Loucy (cell line): ENCODE data around the gene NCF4.

Experiments used
- H2AFZ ChIP-seq: fragments of 200-600 bp; sonication (generic); 2 replicates; pipeline ENCODE4 v1.6.0; 2016; ENCODE audit warnings: antibody characterized with exemption, mild to moderate bottlenecking, low read length, moderate library complexity
- H3F3A ChIP-seq: fragments of 200-600 bp; 2 replicates; pipeline ENCODE4 v1.6.0; 2016; ENCODE audit warnings: antibody characterized with exemption, low read depth, mild to moderate bottlenecking
- H3K27me3 ChIP-seq: fragments of 200-600 bp; sonication (generic); 2 replicates; pipeline ENCODE4 v1.6.1; 2014; ENCODE audit warnings: low read length, mild to moderate bottlenecking; ENCODE audit not compliant: insufficient read depth, poor library complexity, severe bottlenecking
- H3K36me3 ChIP-seq: fragments of 200-600 bp; sonication (generic); 2 replicates; pipeline ENCODE4 v1.6.1; 2016; ENCODE audit warnings: low read length; ENCODE audit not compliant: insufficient read depth
- H3K4me1 ChIP-seq: fragments of 200-600 bp; sonication (generic); 2 replicates; pipeline ENCODE4 v1.5.1; 2014; ENCODE audit warnings: low read length, mild to moderate bottlenecking; ENCODE audit not compliant: insufficient read depth, poor library complexity, severe bottlenecking
- H3K4me2 ChIP-seq: fragments of 200-600 bp; sonication (generic); 2 replicates; pipeline ENCODE4 v1.6.0; 2014; ENCODE audit warnings: antibody characterized with exemption, low read length, low read depth, mild to moderate bottlenecking; ENCODE audit not compliant: poor library complexity, severe bottlenecking
- H3K4me3 ChIP-seq: fragments of 200-600 bp; sonication (generic); 2 replicates; pipeline ENCODE4 v1.5.1; 2014; ENCODE audit warnings: low read length, mild to moderate bottlenecking, mixed read lengths; ENCODE audit not compliant: poor library complexity, severe bottlenecking
- H3K79me2 ChIP-seq: fragments of 200-600 bp; sonication (generic); 2 replicates; pipeline ENCODE4 v1.6.1; 2014; ENCODE audit warnings: low read length; ENCODE audit not compliant: insufficient read depth
- H3K9ac ChIP-seq: fragments of 200-600 bp; sonication (generic); 2 replicates; pipeline ENCODE4 v1.6.0; 2014; ENCODE audit warnings: mild to moderate bottlenecking, low read depth, low read length, moderate library complexity; ENCODE audit not compliant: poor library complexity, severe bottlenecking
- H3K9me2 ChIP-seq: fragments of 200-600 bp; sonication (generic); replicated peaks from 2 replicates; pipeline ENCODE4 v1.6.1; 2016; ENCODE audit warnings: low read depth, low read length, mixed read lengths
- H3K9me3 ChIP-seq: fragments of 200-600 bp; sonication (generic); 2 replicates; pipeline ENCODE4 v1.6.1; 2014; ENCODE audit warnings: mild to moderate bottlenecking, antibody characterized with exemption, low read length, low read depth; ENCODE audit not compliant: insufficient read depth
- H4K20me1 ChIP-seq: fragments of 200-600 bp; sonication (generic); 2 replicates; pipeline ENCODE4 v1.6.0; 2014; ENCODE audit warnings: antibody characterized with exemption, low read length, mild to moderate bottlenecking; ENCODE audit not compliant: insufficient read depth, poor library complexity, severe bottlenecking
- CTCF ChIP-seq: fragments of 200-600 bp; sonication (generic); conservative IDR thresholded peaks from 2 replicates; pipeline ENCODE4 v1.5.1; 2014; ENCODE audit warnings: mild to moderate bottlenecking, antibody characterized with exemption, low read length
- EZH2phosphoT487 ChIP-seq: fragments of 200-600 bp; IDR thresholded peaks from 2 replicates; pipeline ENCODE4 v1.6.1; 2018; ENCODE audit warnings: antibody characterized with exemption, mild to moderate bottlenecking, moderate library complexity, borderline replicate concordance

Gene NCF4

GRCh38 chr22:36891646-36892045 lies 30.8 kb downstream of the NCF4 start:
- Histone ChIP-seq H3K4me2 (no peak overlapping the region), H3K4me1 (no peaks in the 10 kb centered on the region), H3K9ac (no peak overlapping the region), H3K4me3 (no peak overlapping the region), H3K27me3 (no peaks in the 10 kb centered on the region), H3K9me3 (no peaks in the 10 kb centered on the region), H2AFZ (no peak overlapping the region), H3K36me3 (no peaks in the 10 kb centered on the region), H3K9me2 (no peaks in the 10 kb centered on the region), H3F3A (no peaks in the 10 kb centered on the region), H3K79me2 (no peaks in the 10 kb centered on the region), H4K20me1 (no peaks in the 10 kb centered on the region)
- TF ChIP-seq CTCF (no peak), EZH2phosphoT487 (no peak)

- no peak for TF ChIP-seq CTCF
- no peak for TF ChIP-seq EZH2phosphoT487
- no peaks in the 10 kb centered on the region for H3K9me3 ChIP-seq
- H3K27me3 ChIP-seq = no peaks in the 10 kb centered on the region
- H3K4me1 ChIP-seq = no peaks in the 10 kb centered on the region
- H3K4me2 ChIP-seq = no peak overlapping the region
- no peaks in the 10 kb centered on the region for H3K79me2 ChIP-seq
- H4K20me1 ChIP-seq = no peaks in the 10 kb centered on the region
- no peak overlapping the region for H2AFZ ChIP-seq
- H3K4me3 ChIP-seq = no peak overlapping the region
- H3K9ac ChIP-seq = no peak overlapping the region
- H3K36me3 ChIP-seq = no peaks in the 10 kb centered on the region
- H3K9me2 ChIP-seq = no peaks in the 10 kb centered on the region
- no peaks in the 10 kb centered on the region for H3F3A ChIP-seq
Measured at GRCh38 chr22:36892292-36892691, 31.5 kb downstream of the NCF4 start.

GRCh38 chr22:36893262-36893661 lies 32.5 kb downstream of the NCF4 start:
- Histone ChIP-seq H3K4me2 (no peak overlapping the region), H3K4me3 (no peak overlapping the region), H3K27me3 (no peaks in the 10 kb centered on the region), H3K9me2 (no peaks in the 10 kb centered on the region), H2AFZ (no peak overlapping the region), H3K79me2 (no peaks in the 10 kb centered on the region), H3F3A (no peaks in the 10 kb centered on the region), H4K20me1 (no peaks in the 10 kb centered on the region), H3K9me3 (no peaks in the 10 kb centered on the region), H3K4me1 (no peaks in the 10 kb centered on the region), H3K36me3 (no peaks in the 10 kb centered on the region), H3K9ac (no peak overlapping the region)
- TF ChIP-seq CTCF (no peak), EZH2phosphoT487 (no peak)
